Kidney (tissue), 14 donors: Measurements from ENCODE around the gene ESYT2. TPM values are rescaled to one million over a fixed set of nuclear protein-coding genes. Genes with fewer than 3 reads are reported as not detected.

ENCODE experiments used
- DNase-seq, 5 donors: peaks; one replicate each; pipeline ENCODE4 v3.0.0-alpha.2; 2013 to 2020
- FAIRE-seq: peaks from 2 replicates; lab custom pipeline; 2012; peaks lifted over from hg19 to GRCh38; lab: Jason Lieb, UNC
- H3K27ac ChIP-seq, 2 donors: one replicate each; pipeline ENCODE4 v1.7.0; 2013; ENCODE audit warnings: low read depth in 2 of 2, low read length in 2 of 2, inconsistent platforms in 1 of 2
- H3K27me3 ChIP-seq: one replicate; pipeline ENCODE4 v1.7.1; 2013; ENCODE audit warnings: low read length, inconsistent platforms; ENCODE audit not compliant: control insufficient read depth, insufficient read depth
- H3K36me3 ChIP-seq, 3 donors: one replicate each; pipeline versions ENCODE4 v1.7.0 to v1.7.1; 2013; ENCODE audit warnings: low read length in 3 of 3, control low read depth in 1 of 3, inconsistent platforms in 1 of 3; ENCODE audit not compliant: insufficient read depth in 3 of 3, control insufficient read depth in 2 of 3
- H3K4me1 ChIP-seq, 3 donors: one replicate each; pipeline versions ENCODE4 v1.7.0 to v1.7.1; 2013; ENCODE audit warnings: low read length in 3 of 3, inconsistent platforms in 1 of 3, low read depth in 1 of 3; ENCODE audit not compliant: control insufficient read depth in 2 of 3, insufficient read depth in 2 of 3
- H3K4me3 ChIP-seq, 3 donors: one replicate each; pipeline versions ENCODE4 v1.7.0 to v1.8.1; 2013; ENCODE audit warnings: low read length in 3 of 3, control low read depth in 1 of 3, inconsistent platforms in 1 of 3
- H3K9ac ChIP-seq, 3 donors: one replicate each; pipeline versions ENCODE4 v1.7.0 to v1.7.1; 2013; ENCODE audit warnings: low read length in 3 of 3, control low read depth in 1 of 3, inconsistent platforms in 1 of 3
- H3K9me3 ChIP-seq, 3 donors: one replicate each; pipeline versions ENCODE4 v1.7.0 to v1.7.1; 2013; ENCODE audit warnings: low read length in 3 of 3, control low read depth in 1 of 3, inconsistent platforms in 1 of 3; ENCODE audit not compliant: control insufficient read depth in 2 of 3, insufficient read depth in 1 of 3
- intact Hi-C: fragments of 100-400 bp; cut with DNase I; formaldehyde crosslinking; loops from one replicate; pipeline ENCODE4 v1.11.1; 2022
- polyA plus RNA-seq: library from polyadenylated mRNA; stranded (reverse); fragments of 350-450 nt; fragmentation: Illumina TruSeq; extraction: RNeasy Lipid Tissue Mini Kit (QIAGEN cat#74804); gene quantifications from one replicate; pipeline ENCODE4 v1.2.3, GENCODE V29; 2014; ENCODE audit warnings: low read depth, low replicate concordance; ENCODE audit not compliant: insufficient read depth
- total RNA-seq: library from RNA; stranded (reverse); fragmentation: NEBNext Ultra II Directional; extraction: Animal tissue kit (Norgen Biotek cat#: 25700); gene quantifications from one replicate; pipeline ENCODE4 v1.2.1, GENCODE V29; 2021
- TF ChIP-seq, protein P1 (sequence below): IDR thresholded peaks from 3 replicates; pipeline ENCODE4 v1.5.1; 2012; ENCODE audit warnings: mild to moderate bottlenecking, moderate library complexity, borderline replicate concordance; ENCODE audit not compliant: insufficient read depth; ENCODE audit errors: extremely low read depth
- donor health status: control.
- donor health status: control.
- donor health status: control.
- donor health status: control.
- donor health status: control.
- donor health status: DM: yes; HTN: yes; CAD: no.
- donor health status: Normal renal cell carcinoma (clear cell type).

The ESYT2 gene
- total and polyA plus RNA-seq, 2 donors from 2014 or later, result 19.4 to 95.8 TPM

DNA sequence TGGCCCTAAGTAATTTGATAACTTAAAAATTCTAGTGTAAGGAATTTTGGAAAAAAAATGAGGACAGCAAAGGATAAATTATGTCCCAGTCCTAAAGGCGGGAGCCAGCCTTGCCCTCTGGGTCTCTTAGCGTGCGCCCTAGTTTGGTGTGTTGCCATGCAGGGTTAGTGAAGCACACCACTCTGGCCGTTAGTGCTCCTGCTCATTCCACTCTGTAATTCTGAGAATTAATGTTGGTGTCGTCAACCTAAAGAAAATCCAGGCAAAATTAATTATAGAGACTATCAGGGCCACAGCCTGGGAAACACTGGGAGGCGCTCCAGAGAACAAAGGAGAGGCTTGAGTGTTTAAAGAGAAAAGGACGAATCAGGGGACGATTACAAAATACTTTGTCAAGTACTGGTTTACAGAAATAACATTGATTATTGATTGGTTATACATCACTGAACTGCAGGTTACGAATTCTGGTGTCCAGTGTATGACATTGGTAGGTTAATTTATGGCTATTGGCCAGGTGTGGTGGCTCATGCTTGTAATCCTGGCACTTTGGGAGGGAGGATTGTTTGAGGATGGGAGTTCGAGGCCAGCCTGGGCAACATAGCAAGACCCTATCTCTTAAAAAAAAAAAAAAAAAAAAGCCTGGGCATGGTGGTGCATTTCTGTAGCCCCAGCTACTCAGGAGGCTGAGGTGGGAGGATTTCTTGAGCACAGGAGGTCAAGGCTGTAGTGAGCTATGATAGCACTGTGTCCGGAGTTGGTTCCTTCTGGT is 32.8 kb upstream of the ESYT2 start:
- Histone ChIP-seq H3K27ac (no peak overlapping the region), H3K9ac (no peak overlapping the region), H3K4me3 (no peak overlapping the region), H3K9me3 (no peaks in the 10 kb centered on the region), H3K36me3 (no peaks in the 10 kb centered on the region), H3K27me3 (no peaks in the 10 kb centered on the region), H3K4me1 (peaks cover 5 to 31% (median 18%) of the 10 kb centered on the region in 3 donors)
- DNase-seq (no peak), FAIRE-seq (no peak)
- intact Hi-C loops, result no loop called here
- TF ChIP-seq, protein P1, sequence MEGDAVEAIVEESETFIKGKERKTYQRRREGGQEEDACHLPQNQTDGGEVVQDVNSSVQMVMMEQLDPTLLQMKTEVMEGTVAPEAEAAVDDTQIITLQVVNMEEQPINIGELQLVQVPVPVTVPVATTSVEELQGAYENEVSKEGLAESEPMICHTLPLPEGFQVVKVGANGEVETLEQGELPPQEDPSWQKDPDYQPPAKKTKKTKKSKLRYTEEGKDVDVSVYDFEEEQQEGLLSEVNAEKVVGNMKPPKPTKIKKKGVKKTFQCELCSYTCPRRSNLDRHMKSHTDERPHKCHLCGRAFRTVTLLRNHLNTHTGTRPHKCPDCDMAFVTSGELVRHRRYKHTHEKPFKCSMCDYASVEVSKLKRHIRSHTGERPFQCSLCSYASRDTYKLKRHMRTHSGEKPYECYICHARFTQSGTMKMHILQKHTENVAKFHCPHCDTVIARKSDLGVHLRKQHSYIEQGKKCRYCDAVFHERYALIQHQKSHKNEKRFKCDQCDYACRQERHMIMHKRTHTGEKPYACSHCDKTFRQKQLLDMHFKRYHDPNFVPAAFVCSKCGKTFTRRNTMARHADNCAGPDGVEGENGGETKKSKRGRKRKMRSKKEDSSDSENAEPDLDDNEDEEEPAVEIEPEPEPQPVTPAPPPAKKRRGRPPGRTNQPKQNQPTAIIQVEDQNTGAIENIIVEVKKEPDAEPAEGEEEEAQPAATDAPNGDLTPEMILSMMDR, result no peak

DNA sequence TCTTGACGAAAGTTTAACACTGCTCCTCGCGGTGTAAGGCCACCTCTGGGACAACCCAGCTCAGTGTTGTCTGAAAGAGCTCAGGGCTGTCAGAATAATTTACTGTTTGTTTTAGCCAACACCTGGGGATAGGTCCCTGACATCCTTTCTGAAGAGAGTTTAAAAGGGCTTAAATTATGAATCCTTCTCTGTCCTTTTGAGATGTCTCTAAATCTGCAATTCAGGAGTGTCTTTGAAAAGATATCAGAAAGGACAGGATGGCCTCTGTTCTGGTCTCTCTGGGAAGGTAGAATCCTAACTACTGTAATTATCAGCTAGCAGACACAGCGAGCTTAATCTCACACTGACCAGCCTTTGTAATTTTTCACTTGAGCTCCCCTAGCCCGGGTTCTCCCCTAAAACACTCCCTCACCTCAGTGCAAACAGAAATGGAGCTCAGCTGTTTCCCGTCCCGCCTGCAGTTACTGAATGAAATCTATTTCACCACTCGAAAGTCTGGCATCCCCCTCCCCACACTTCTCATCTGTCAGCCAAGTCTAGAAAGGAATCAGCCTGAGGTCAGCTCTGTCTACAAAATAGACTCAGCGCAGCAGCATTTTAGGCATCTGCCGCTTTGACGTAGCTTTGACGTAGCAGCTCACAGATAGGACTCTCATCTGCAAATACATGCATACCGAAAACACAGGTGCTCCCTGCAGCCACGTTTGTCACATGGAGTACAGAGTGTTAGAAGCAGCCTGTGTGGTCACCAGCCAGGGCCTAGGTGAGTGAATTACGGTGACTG is 31.9 kb upstream of the ESYT2 start:
- no peaks in the 10 kb centered on the region for H3K27me3 ChIP-seq
- H3K4me3 ChIP-seq, result no peak overlapping the region
- TF ChIP-seq, protein P1, result no peak
- DNase-seq (no peak), FAIRE-seq (no peak)
- no peaks in the 10 kb centered on the region for H3K9me3 ChIP-seq
- H3K36me3 ChIP-seq, result no peaks in the 10 kb centered on the region
- H3K27ac ChIP-seq, result no peak overlapping the region
- intact Hi-C loops, result no loop called here
- peaks cover 5 to 28% (median 19%) of the 10 kb centered on the region in 3 donors for H3K4me1 ChIP-seq
- H3K9ac ChIP-seq, result no peak overlapping the region

DNA sequence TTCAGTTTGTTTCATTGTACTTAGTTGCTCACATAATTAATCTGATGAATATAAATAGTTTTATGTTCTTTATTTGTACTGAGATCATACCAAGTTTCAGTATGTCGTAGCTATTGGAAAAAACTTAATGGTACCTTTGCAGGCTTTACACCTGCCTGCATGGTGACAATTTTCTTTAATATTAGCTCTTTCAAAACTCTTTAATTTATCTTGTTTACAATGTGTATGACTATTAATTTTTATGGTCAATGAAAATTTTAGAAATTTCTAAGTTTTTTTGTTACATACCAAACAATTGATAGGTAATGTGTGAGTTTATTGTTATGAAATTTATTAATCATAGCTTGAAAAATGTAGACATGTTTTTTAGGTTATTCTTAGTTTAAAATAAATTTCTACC is 31.1 kb upstream of the ESYT2 start:
- H3K4me3 ChIP-seq, result no peak overlapping the region
- TF ChIP-seq, protein P1, result no peak
- no peak for DNase-seq
- no peak for FAIRE-seq
- no peak overlapping the region for H3K27ac ChIP-seq
- no peaks in the 10 kb centered on the region for H3K9me3 ChIP-seq
- H3K36me3 ChIP-seq, result no peaks in the 10 kb centered on the region
- intact Hi-C loops, result no loop called here
- no peaks in the 10 kb centered on the region for H3K27me3 ChIP-seq
- peaks cover 0 to 23% (median 15%) of the 10 kb centered on the region in 3 donors for H3K4me1 ChIP-seq
- H3K9ac ChIP-seq, result no peak overlapping the region
